B cell (primary cell): ENCODE data around the gene FAM234A. TPM values are rescaled to one million over a fixed set of nuclear protein-coding genes. Genes with fewer than 3 reads are reported as not detected.

Experiments
- ATAC-seq: fragments of 200-7000 bp; cut with Tn5 transposase; one replicate; pipeline ENCODE4 v1.10.0; 2021; ENCODE audit warnings: low read depth, mild to moderate bottlenecking, moderate number of reproducible peaks, moderate library complexity
- CTCF ChIA-PET: fragments of 350-600 bp; sonication (Branson Sonifier 250); formaldehyde crosslinking; loops from one replicate; lab custom pipeline; 2021; ENCODE audit warnings: antibody characterized with exemption, inconsistent platforms; lab: Charles Lee
- POLR2A ChIA-PET: fragments of 350-600 bp; sonication (Branson Sonifier 250); formaldehyde crosslinking; loops from one replicate; lab custom pipeline; 2021; ENCODE audit warnings: antibody characterized with exemption; lab: Charles Lee
- DNase-seq: peaks from one replicate; pipeline ENCODE4 v3.0.0; 2013
- H2AFZ ChIP-seq: 2 replicates; pipeline ENCODE4 v1.6.1; 2012; ENCODE audit warnings: mild to moderate bottlenecking, low read depth, low read length; ENCODE audit not compliant: insufficient read depth, poor library complexity, severe bottlenecking
- H3K27ac ChIP-seq, 2 donors: 1 replicate in 1 of 2; 2 replicates in 1 of 2; pipeline ENCODE4 v1.5.1; 2012 to 2013; ENCODE audit warnings: low read length in 2 of 2, mild to moderate bottlenecking in 2 of 2, moderate library complexity in 1 of 2
- H3K27me3 ChIP-seq, 4 experiments: fragments of 200-600 bp in 1 of 4; sonication (generic) in 1 of 4; replicated peaks in 1 of 4; 1 replicate in 2 of 4; 2 replicates in 2 of 4; pipeline versions ENCODE4 v1.6.1 to v1.7.0; 2013 to 2016; ENCODE audit warnings: low read length in 3 of 4, mild to moderate bottlenecking in 2 of 4, mixed read lengths in 1 of 4, moderate library complexity in 1 of 4; ENCODE audit not compliant: insufficient read depth in 4 of 4, control insufficient read depth in 3 of 4; ENCODE audit errors: control extremely low read depth in 1 of 4
- H3K36me3 ChIP-seq, 2 experiments: replicated peaks in 1 of 2; 1 replicate in 1 of 2; 2 replicates in 1 of 2; pipeline versions ENCODE4 v1.6.1 to v1.7.1; 2013; ENCODE audit warnings: low read length in 1 of 2; ENCODE audit not compliant: insufficient read depth in 2 of 2, control insufficient read depth in 1 of 2; ENCODE audit errors: control extremely low read depth in 1 of 2, extremely low read depth in 1 of 2
- H3K4me1 ChIP-seq, 2 donors: fragments of 200-600 bp in 1 of 2; sonication (generic) in 1 of 2; 1 replicate in 1 of 2; 2 replicates in 1 of 2; pipeline versions ENCODE4 v1.5.1 to v1.6.1; 2013 to 2017; ENCODE audit warnings: low read length in 2 of 2; ENCODE audit not compliant: control insufficient read depth in 2 of 2, insufficient read depth in 2 of 2
- H3K4me2 ChIP-seq: replicated peaks from 2 replicates; pipeline ENCODE3; 2012; ENCODE audit warnings: mild to moderate bottlenecking, low read depth, low read length; ENCODE audit not compliant: poor library complexity, severe bottlenecking
- H3K4me3 ChIP-seq, 5 experiments: fragments of 200-600 bp in 1 of 5; sonication (generic) in 1 of 5; 1 replicate in 3 of 5; 2 replicates in 2 of 5; pipeline versions ENCODE4 v1.5.1 to v1.7.0; 2011 to 2016; ENCODE audit warnings: low read length in 4 of 5, mild to moderate bottlenecking in 4 of 5, low read depth in 2 of 5, control low read depth in 1 of 5, moderate library complexity in 1 of 5; ENCODE audit not compliant: insufficient read depth in 1 of 5; ENCODE audit errors: control extremely low read depth in 1 of 5, extremely low read depth in 1 of 5
- H3K79me2 ChIP-seq: fragments of 200-600 bp; sonication (generic); one replicate; pipeline ENCODE4 v1.6.0; 2016; ENCODE audit warnings: low read length; ENCODE audit not compliant: control insufficient read depth, insufficient read depth
- H3K9ac ChIP-seq: fragments of 200-600 bp; sonication (generic); 2 replicates; pipeline ENCODE4 v1.6.1; 2017; ENCODE audit warnings: mild to moderate bottlenecking, low read length, moderate library complexity
- H3K9me3 ChIP-seq, 3 donors: one replicate each; pipeline versions ENCODE4 v1.6.1 to v1.7.1; 2013; ENCODE audit warnings: low read length in 2 of 3; ENCODE audit not compliant: control insufficient read depth in 2 of 3, insufficient read depth in 1 of 3; ENCODE audit errors: control extremely low read depth in 1 of 3
- H4K20me1 ChIP-seq: 2 replicates; pipeline ENCODE4 v1.6.0; 2012; ENCODE audit warnings: mild to moderate bottlenecking, low read length; ENCODE audit not compliant: insufficient read depth, control insufficient read depth, poor library complexity, severe bottlenecking
- H3K27ac Mint-ChIP-seq: one replicate; pipeline ENCODE4 v1.8.0; 2021; ENCODE audit warnings: mixed read lengths
- H3K27me3 Mint-ChIP-seq: one replicate; pipeline ENCODE4 v1.8.0; 2021; ENCODE audit warnings: mixed read lengths
- H3K4me1 Mint-ChIP-seq: one replicate; pipeline ENCODE4 v1.8.0; 2021; ENCODE audit warnings: mixed read lengths
- H3K4me3 Mint-ChIP-seq: one replicate; pipeline ENCODE4 v1.8.0; 2021; ENCODE audit warnings: mixed read lengths
- H3K9me3 Mint-ChIP-seq: one replicate; pipeline ENCODE4 v1.8.0; 2022; ENCODE audit warnings: mixed read lengths; ENCODE audit not compliant: insufficient read depth
- CTCF ChIP-seq: fragments of 200-600 bp; IDR thresholded peaks from one replicate; pipeline ENCODE4 v1.8.0; 2022; ENCODE audit warnings: antibody characterized with exemption, mild to moderate bottlenecking
- EZH2 ChIP-seq: IDR thresholded peaks from 2 replicates; pipeline ENCODE4 v1.6.1; 2012; ENCODE audit warnings: borderline replicate concordance, low read depth, mild to moderate bottlenecking, moderate library complexity, low read length; ENCODE audit not compliant: insufficient read depth, poor library complexity, severe bottlenecking
- WGBS: methylation state at CpG from one replicate; pipeline ENCODE4 v1.1.5; 2013; ENCODE audit warnings: missing lambda C conversion rate; ENCODE audit not compliant: insufficient coverage; 5-methylcytosine and 5-hydroxymethylcytosine counted together
- intact Hi-C: fragments of 100-400 bp; cut with micrococcal nuclease; formaldehyde crosslinking; loops from one replicate; pipeline ENCODE4 v1.10.0; 2022
- polyA plus RNA-seq: library from polyadenylated mRNA; depleted of rRNA; stranded (reverse); fragments of >200 nt; gene quantifications from 2 replicates; pipeline ENCODE4 v1.2.3, GENCODE V29; 2012
- total RNA-seq, 2 donors: library from RNA; stranded (reverse); fragments of 120-200 nt in 1 of 2; gene quantifications; 1 replicate in 1 of 2; 2 replicates in 1 of 2; pipeline versions ENCODE4 v1.2.3 to v1.2.4, GENCODE V29; 2013 to 2022

FAM234A gene
- total and polyA plus RNA-seq, 2 donors (not counting 1 experiment from before 2014, with no cell fraction given) = 35.1 to 42.9 TPM

- H3K79me2 ChIP-seq = no peaks in the 10 kb centered on the region
- CTCF ChIA-PET = no interaction called here
Observed at GRCh38 chr16:269061-269796, 34.6 kb downstream of the FAM234A start.

More at GRCh38 chr16:269061-269796, 34.6 kb downstream of the FAM234A start:
- no peak overlapping the region for H3K27ac Mint-ChIP-seq
- Histone ChIP-seq H3K27me3 (peaks cover 0 to 6% (median under 1%) of the 10 kb centered on the region in 4 experiments), H3K4me3 (no peak overlapping the region), H3K36me3 (no peaks in the 10 kb centered on the region), H3K9me3 (no peaks in the 10 kb centered on the region), H3K4me2 (no peak overlapping the region), H2AFZ (no peak overlapping the region), H3K4me1 (no peaks in the 10 kb centered on the region), H3K9ac (no peak overlapping the region), H4K20me1 (no peaks in the 10 kb centered on the region), H3K27ac (no peak overlapping the region)
- no peak for DNase-seq
- WGBS = 93% methylated on average over 20 of the region's 24 CpGs
- H3K9me3 Mint-ChIP-seq = no peaks in the 10 kb centered on the region
- POLR2A ChIA-PET = no interaction called here
- ATAC-seq = no peak
- peaks cover 4% of the 10 kb centered on the region for H3K27me3 Mint-ChIP-seq
- no peak overlapping the region for H3K4me3 Mint-ChIP-seq
- no peaks in the 10 kb centered on the region for H3K4me1 Mint-ChIP-seq
- intact Hi-C loops = no loop called here
- TF ChIP-seq EZH2 = no peak
- TF ChIP-seq CTCF = no peak
